Skeletal muscle tissue (tissue), 4 donors: ENCODE measurements around the gene MYO10. TPM values are rescaled to one million over a fixed set of nuclear protein-coding genes. Genes with fewer than 3 reads are reported as not detected.
A peak's percentile ranks its signal among the peaks of the same experiment; 100 is the strongest.
"Not testable (repeated sequence)": the region's sequence is repeated elsewhere in the genome, so short reads cannot be mapped to it uniquely, and the experiment has no call there.

Experiments used
- H3K27ac ChIP-seq: one replicate; pipeline ENCODE4 v1.7.0; 2013; ENCODE audit warnings: mild to moderate bottlenecking, low read depth, low read length, inconsistent platforms
- H3K27me3 ChIP-seq, 3 donors: one replicate each; pipeline ENCODE4 v1.7.0; 2013; ENCODE audit warnings: low read length in 3 of 3; ENCODE audit not compliant: control insufficient read depth in 3 of 3, insufficient read depth in 3 of 3
- H3K36me3 ChIP-seq, 3 donors: one replicate each; pipeline ENCODE4 v1.7.0; 2013; ENCODE audit warnings: low read length in 3 of 3; ENCODE audit not compliant: control insufficient read depth in 3 of 3, insufficient read depth in 3 of 3
- H3K4me1 ChIP-seq, 3 donors: one replicate each; pipeline ENCODE4 v1.7.0; 2013; ENCODE audit warnings: low read length in 3 of 3, mild to moderate bottlenecking in 3 of 3; ENCODE audit not compliant: control insufficient read depth in 3 of 3, insufficient read depth in 3 of 3
- H3K4me3 ChIP-seq, 3 donors: one replicate each; pipeline ENCODE4 v1.7.0; 2013; ENCODE audit warnings: low read length in 3 of 3
- H3K9ac ChIP-seq, 3 donors: one replicate each; pipeline ENCODE4 v1.7.0; 2013; ENCODE audit warnings: low read length in 3 of 3, mild to moderate bottlenecking in 3 of 3, moderate library complexity in 2 of 3, low read depth in 1 of 3
- H3K9me3 ChIP-seq, 3 donors: one replicate each; pipeline ENCODE4 v1.7.0; 2013; ENCODE audit warnings: low read length in 3 of 3; ENCODE audit not compliant: control insufficient read depth in 3 of 3
- total RNA-seq: library from RNA; depleted of rRNA; stranded (reverse); fragments of >200 nt; gene quantifications from one replicate; pipeline ENCODE4 v1.2.3, GENCODE V29; 2014
- donor health status: Osteomylitis.

MYO10 gene
- total RNA-seq, 1 donor from 2014 or later = 27.1 TPM

GRCh38 chr5:16881251-16881650 lies 54.8 kb downstream of the MYO10 start:
- no peaks in the 10 kb centered on the region for H3K9me3 ChIP-seq
- H3K4me1 ChIP-seq = peaks cover 3 to 8% (median 4%) of the 10 kb centered on the region in 3 donors
- H3K36me3 ChIP-seq = no peaks in the 10 kb centered on the region
- no peaks in the 10 kb centered on the region for H3K27me3 ChIP-seq
- H3K27ac ChIP-seq = no peak overlapping the region
- H3K4me3 ChIP-seq = no peak overlapping the region
- H3K9ac ChIP-seq = peak overlapping the region in 1 of 3 donors; percentile 27

GRCh38 chr5:16880547-16880946 lies 55.5 kb downstream of the MYO10 start:
- Histone ChIP-seq H3K27me3 (no peaks in the 10 kb centered on the region), H3K27ac (peak overlapping the region; percentile 2), H3K9me3 (no peaks in the 10 kb centered on the region), H3K36me3 (no peaks in the 10 kb centered on the region), H3K9ac (peak overlapping the region in 1 of 3 donors; percentile 27), H3K4me3 (no peak overlapping the region), H3K4me1 (peaks cover 3 to 4% (median 3%) of the 10 kb centered on the region in 3 donors)

GRCh38 chr5:16879650-16880049 lies 56.4 kb downstream of the MYO10 start:
- peaks cover 3 to 4% (median 3%) of the 10 kb centered on the region in 3 donors for H3K4me1 ChIP-seq
- H3K27ac ChIP-seq = no peak overlapping the region
- H3K4me3 ChIP-seq = no peak overlapping the region
- no peaks in the 10 kb centered on the region for H3K36me3 ChIP-seq
- no peaks in the 10 kb centered on the region for H3K27me3 ChIP-seq
- no peaks in the 10 kb centered on the region for H3K9me3 ChIP-seq
- no peak overlapping the region for H3K9ac ChIP-seq

- no peaks in the 10 kb centered on the region for H3K27me3 ChIP-seq
- peaks cover 3 to 4% (median 3%) of the 10 kb centered on the region in 3 donors for H3K4me1 ChIP-seq
- H3K9ac ChIP-seq = no peak overlapping the region
- H3K9me3 ChIP-seq = no peaks in the 10 kb centered on the region
- no peak overlapping the region for H3K27ac ChIP-seq
- H3K4me3 ChIP-seq = no peak overlapping the region
- no peaks in the 10 kb centered on the region for H3K36me3 ChIP-seq
Observed at GRCh38 chr5:16879191-16879590, 56.9 kb downstream of the MYO10 start.

- H3K9ac ChIP-seq = no peak overlapping the region
- H3K36me3 ChIP-seq = no peaks in the 10 kb centered on the region
- peaks cover 3 to 4% (median 3%) of the 10 kb centered on the region in 3 donors for H3K4me1 ChIP-seq
- no peaks in the 10 kb centered on the region for H3K27me3 ChIP-seq
- no peak overlapping the region for H3K4me3 ChIP-seq
- no peaks in the 10 kb centered on the region for H3K9me3 ChIP-seq
- no peak overlapping the region for H3K27ac ChIP-seq
Observed at GRCh38 chr5:16877267-16877935, 58.7 kb downstream of the MYO10 start.

GRCh38 chr5:16874424-16874823 lies 61.7 kb downstream of the MYO10 start:
- not testable (repeated sequence) for H3K36me3 ChIP-seq, H3K9me3 ChIP-seq, H3K27ac ChIP-seq, H3K9ac ChIP-seq, H3K4me1 ChIP-seq, H3K4me3 ChIP-seq, H3K27me3 ChIP-seq

GRCh38 chr5:16871746-16872339 lies 64.2 kb downstream of the MYO10 start:
- peaks cover 1 to 13% (median 3%) of the 10 kb centered on the region in 3 donors for H3K4me1 ChIP-seq
- no peak overlapping the region for H3K4me3 ChIP-seq
- no peak overlapping the region for H3K9ac ChIP-seq
- H3K27me3 ChIP-seq = no peaks in the 10 kb centered on the region
- H3K36me3 ChIP-seq = no peaks in the 10 kb centered on the region
- peak overlapping the region; percentile 60 for H3K27ac ChIP-seq
- H3K9me3 ChIP-seq = no peaks in the 10 kb centered on the region

- H3K27ac ChIP-seq = peak overlapping the region; percentile 60
- no peak overlapping the region for H3K9ac ChIP-seq
- H3K4me3 ChIP-seq = no peak overlapping the region
- no peaks in the 10 kb centered on the region for H3K9me3 ChIP-seq
- H3K36me3 ChIP-seq = no peaks in the 10 kb centered on the region
- peaks cover 3 to 15% (median 4%) of the 10 kb centered on the region in 3 donors for H3K4me1 ChIP-seq
- no peaks in the 10 kb centered on the region for H3K27me3 ChIP-seq
Observed at GRCh38 chr5:16870878-16871277, 65.2 kb downstream of the MYO10 start.

- no peak overlapping the region for H3K4me3 ChIP-seq
- H3K27me3 ChIP-seq = no peaks in the 10 kb centered on the region
- no peaks in the 10 kb centered on the region for H3K36me3 ChIP-seq
- no peak overlapping the region for H3K9ac ChIP-seq
- H3K27ac ChIP-seq = no peak overlapping the region
- peaks cover 3 to 15% (median 4%) of the 10 kb centered on the region in 3 donors for H3K4me1 ChIP-seq
- no peaks in the 10 kb centered on the region for H3K9me3 ChIP-seq
Observed at GRCh38 chr5:16869821-16870796, 66.0 kb downstream of the MYO10 start.
